Activated gamma-delta T cell treated with Interleukin-2 at 50 U/mL for 16 hours (primary cell): ENCODE results near the gene MLC1.
"Not testable (repeated sequence)": the region's sequence is repeated elsewhere in the genome, so short reads cannot be mapped to it uniquely, and the experiment has no call there.

Experiments used
- DNase-seq: peaks from one replicate; pipeline ENCODE4 v3.0.0-alpha.2; 2020

Gene MLC1

DNA sequence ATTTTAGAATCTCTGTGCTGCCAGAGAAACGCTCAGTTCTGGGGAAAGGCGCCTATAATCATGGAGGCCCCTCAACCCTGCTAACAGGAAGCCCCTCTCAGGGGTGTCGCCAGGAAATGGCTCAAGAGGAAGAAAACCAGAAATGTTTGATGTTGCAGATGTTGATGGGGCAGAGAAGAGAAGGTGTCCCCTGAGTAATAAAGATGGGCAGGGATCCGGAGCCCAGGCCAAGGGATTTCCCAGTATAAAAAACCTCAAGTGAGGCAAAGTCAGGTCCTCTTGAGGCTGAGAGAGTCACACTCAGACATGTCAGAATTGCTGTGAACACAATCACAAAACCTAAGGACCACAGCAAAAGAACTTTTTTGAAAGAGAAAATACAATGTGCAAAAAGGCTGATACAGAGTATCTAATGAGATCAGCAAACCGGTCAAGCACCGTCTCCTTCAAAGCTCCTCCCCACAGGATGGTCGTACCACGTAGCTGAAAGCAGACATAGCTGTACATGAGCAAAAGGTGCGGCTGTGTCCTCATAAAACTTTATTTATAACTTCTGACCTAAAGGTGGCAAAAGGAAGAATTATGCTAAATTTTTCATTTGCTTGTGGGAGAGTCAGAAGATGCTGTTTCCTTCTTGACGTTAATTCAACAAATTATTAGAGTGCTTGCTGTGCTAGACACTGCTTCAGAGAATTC, 16.8 kb upstream of the MLC1 start:
- DNase-seq: no peak

DNA sequence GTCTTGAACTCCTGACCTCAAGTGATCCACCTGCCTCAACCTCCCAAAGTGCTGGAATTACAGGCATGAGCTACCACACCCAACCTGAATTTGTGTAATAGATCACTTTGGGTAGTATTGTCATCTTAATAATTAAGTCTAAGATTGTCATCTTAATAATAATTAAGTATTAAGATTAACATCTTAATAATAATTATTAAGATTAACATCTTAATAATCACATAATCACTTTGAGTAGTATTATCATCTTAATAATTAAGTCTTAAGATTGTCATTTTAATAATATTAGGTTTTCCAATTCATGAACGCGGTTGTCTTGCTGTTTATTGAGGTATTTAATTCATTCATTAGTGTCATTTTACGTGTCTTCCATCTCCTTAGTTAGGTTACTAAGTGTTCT, 12.8 kb upstream of the MLC1 start:
- DNase-seq: no peak

DNA sequence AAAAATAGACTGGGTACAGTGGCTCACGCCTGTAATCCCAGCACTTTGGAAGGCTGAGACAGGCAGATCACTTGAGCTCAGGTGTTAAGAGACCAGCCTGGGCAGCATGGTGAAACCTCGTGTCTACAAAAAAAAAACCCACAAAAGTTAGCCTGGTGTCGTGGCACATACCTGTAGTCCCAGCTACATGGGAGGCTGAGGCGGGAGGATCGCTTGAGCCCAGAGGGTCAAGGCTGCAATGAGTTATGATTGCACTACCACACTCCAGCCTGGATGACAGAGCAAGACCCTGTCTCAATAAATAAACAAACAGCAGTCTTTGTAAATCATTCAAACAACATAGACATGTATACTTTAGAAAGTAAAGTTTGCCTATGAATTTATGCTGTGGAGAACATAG, 7.1 kb upstream of the MLC1 start:
- DNase-seq: no peak

DNA sequence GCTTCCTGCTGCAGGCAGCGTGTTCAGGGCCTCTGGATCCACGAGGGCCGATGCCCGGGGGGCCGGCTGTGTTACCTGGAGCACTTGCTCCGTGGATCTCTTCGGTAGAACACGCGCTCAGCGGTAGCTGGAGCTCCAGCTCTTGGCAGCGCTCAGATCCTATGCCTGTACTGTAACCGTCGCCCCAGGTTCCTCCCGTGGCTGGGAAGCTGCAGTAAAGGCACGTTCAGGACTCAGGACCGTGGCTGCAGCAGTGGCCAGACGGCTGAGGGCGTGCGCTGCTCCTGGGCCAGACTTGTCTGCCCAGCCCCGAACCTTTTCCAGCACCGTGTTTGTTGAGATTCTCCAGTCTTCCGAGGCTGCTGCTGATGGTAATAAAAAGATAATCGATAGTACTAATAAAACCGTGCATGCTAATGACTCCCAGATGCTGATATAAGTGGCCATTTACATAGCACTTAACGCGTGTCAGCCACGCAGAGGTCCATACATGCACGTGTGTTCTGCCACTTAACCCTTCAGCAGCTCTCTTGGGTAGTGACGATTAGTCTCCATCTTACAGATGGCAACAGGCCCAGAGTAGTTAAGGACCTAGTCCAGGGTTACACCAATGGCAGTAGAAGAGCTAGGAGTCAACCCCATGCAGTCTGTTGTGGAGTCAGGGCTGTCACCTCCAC, 6.0 kb upstream of the MLC1 start:
- DNase-seq: no peak

DNA sequence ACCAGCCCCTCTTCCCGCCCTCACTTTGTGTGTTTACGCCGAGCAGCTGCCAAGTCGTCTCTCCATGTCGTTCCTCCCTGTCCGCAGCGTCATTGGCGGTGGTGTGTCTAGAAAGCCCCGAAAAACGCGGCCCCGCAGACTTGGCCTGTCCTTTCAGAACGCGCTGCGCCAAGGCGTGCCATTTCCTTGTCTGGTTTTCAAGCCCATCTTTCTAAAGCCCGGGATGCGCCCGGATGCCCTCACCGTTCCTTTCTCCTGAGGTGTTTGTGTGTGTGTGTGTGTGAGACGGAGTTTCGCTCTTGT, 5.1 kb upstream of the MLC1 start:
- no peak for DNase-seq

DNA sequence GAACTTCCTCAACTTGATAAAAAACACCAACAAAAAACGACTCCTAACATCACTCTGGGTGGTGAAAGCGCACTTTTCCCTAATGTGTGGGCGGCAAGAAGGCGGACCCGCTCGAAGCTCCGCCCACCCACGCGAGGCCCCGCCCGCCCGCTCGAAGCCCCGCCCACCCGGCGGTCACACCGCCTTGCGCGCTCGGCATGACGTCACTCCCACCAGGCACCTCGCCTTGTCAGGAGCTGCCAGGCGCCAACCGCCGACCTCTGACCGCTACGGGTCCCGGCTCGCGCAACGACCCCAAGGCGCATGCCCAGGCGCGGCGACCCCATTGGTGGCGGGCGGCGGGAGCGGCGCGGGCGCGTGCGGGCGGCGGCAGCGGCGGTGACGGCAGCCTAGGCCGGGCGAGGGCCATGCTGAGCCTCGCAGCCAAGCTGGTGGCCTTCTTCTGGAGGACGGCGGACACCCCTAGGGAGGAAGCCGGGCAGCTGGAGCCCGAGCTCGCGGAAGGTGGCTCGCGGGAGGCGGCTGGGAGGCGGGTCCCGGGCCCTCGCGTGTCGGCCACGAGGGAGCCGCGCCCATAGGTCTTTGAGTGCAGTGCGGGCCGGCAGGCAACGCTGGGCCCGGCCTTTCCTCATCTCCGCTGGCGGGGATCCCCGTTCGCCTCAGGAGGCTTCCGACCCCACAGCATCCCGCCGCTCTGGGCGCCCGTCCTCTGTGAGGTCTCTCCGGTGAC, 4.6 kb upstream of the MLC1 start, which contains the start of gene MOV10L1:
Gene MOV10L1, plus strand, starts transcription at position 325 of the 730 bp plus-strand sequence. Its CDS starts 83 bp downstream, at position 408.
- no peak for DNase-seq

DNA sequence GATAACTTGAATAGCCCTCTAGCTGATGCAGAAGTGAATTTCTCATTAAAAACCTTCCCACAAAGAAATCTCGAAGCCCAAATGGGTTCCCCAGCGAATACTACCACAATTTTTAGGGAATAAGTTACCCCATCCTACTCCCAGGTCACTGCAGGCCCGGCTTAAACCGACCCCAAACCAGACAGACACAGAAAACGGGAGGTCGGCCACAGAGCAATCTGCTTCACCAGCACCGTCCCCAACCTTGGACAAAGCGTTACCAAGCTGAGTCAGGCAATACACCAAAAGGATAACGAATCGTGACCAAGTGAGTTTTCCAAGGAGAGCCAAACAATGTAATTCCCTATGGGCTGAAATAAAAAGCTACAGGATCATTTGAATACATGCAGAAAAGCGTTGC, 4.0 kb upstream of the MLC1 start:
- no peak for DNase-seq

GRCh38 chr22:50088096-50088495, 2.9 kb upstream of the MLC1 start:
- DNase-seq: no peak

GRCh38 chr22:50087646-50088045, 2.4 kb upstream of the MLC1 start:
- no peak for DNase-seq

- DNase-seq: not testable (repeated sequence)
Measured at GRCh38 chr22:50086975-50087374, 1.7 kb upstream of the MLC1 start.

DNA sequence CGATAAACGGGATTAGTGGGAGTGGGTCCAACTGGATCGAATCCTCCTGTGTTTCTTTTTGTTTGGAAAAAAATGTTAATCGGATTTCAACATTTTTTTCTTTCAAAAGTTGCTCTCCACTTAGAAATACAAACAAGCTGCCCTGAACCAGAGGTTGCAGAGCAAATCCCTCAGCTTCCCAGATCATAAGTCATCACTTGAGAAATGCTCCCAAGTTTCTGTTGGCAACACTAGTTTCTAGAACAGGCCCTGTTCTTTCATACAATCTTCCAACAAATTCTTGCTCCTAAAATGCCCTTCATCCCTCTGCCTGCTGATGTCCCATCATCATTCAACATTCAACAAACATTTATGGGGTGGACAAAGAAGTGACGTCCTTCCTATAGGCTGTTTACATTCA, 1.3 kb upstream of the MLC1 start:
- DNase-seq: no peak

- no peak for DNase-seq
Measured at GRCh38 chr22:50084614-50085021, 608 bp downstream of the MLC1 start.

- no peak for DNase-seq
Measured at GRCh38 chr22:50084080-50084477, 1.1 kb downstream of the MLC1 start.

DNA sequence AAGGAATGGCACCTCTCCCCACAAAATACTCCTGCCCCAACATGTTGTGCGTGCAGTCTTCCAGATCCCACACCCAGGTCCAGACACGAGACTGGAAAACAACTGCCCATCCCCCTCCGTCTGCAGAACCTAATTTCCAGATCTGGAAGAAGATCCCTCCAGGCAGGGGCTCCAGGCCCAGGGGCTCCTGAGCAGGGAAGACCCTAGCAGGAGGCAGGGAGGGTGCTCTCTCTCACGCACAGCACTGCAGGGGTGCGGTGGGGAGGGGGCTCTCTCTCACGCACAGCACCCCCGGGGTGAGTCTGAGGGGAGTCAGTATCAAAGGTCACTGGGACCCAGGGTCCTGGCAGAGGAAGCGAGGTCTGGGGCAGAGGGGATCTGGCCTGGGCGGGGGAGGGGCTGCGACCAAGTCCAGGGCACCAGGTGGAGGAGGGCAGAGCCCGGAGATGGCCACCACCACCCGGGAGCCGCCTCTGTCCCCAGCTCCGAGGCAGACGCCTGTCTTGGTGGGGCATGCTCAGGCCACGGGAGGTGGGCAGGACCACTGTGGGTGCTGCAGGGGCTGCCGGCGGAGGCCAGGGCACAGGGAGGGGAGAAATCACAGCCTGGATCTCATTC, 1.7 kb downstream of the MLC1 start:
- no peak for DNase-seq

DNA sequence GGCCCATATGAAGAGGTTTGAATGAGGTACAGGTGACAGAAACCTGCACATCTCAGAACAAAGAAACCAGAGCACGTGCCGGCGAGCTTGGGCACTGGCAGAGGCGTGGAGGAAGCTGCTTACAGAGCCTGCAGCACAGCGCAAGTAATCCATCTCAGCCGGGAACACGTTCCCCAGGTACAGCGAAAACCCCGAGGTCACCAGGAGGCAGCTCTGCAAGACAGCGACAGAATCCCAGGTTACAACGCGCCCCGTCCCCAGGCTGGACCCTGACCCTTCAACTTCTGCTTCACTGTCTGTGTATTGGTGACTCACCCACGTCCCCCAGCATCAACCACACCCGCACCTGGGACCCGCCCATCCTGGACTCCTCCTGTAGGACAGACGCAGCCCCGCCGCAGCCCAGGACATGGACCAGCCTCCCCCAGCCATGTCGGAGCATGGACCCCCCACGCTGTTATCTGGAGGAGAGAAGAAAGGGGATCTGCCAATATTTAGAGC, 2.2 kb downstream of the MLC1 start:
- no peak for DNase-seq

DNA sequence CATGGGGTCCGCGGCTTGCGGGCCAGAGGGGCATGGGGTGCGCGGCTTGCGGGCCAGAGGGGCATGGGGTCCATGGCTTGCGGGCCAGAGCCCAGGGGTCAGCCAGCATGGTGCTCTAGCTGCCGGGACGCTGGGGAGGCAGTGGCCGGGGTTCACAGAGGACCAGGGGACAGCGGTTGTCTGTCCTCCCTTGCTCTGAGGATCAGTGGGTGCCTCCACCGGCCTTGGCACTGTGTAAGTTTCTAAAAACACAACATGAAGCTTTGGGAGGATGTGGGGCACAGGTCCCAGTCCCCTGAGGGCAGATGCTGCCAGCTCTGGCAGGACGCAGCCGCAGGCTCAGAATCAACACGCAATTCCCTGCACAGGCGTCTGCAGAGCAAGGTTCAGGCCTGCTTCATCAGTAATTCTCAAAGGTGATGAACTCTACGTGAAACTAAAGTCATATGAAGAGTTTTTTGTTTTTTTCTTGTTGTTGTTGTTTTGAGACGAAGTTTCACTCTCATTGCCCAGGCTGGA, 3.0 kb downstream of the MLC1 start:
- no peak for DNase-seq

DNA sequence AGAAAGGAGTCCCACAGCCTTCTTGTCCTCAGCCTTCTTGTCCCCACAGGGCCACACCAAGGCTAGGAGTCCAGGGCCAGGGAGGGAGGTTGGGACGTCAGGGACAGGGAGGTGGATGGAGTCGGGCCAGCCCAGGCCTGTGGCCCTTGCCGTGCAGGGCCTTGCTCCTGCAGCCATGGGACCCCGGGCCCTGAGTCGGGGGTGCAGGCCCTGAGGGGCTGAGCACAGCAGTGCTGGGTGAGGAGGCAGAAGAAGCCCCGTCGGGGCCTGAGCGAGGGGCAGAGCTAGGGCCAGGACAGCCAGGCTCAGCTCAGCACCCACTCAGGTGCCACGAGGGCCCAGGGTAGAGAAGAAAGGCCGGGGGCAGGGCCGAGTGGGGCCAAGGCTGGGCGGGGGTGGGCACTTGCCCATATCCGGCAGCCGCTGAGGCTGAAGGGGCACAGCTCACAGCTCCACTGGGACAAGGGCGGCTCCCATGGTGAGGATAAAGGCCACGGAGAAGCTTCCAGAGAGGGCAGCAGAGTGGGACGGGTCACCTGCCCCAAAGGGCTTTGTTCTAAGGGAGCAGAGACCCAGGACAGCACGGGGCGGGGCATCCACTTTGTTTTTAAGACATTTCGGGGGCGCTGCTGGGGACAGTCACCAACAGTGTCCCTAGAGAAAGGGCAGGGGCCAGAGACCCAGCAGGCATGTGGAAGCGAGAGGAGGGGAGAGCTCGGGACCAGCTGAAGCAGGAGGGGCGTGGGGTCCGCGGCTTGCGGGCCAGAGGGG, 3.6 kb downstream of the MLC1 start:
- no peak for DNase-seq

DNA sequence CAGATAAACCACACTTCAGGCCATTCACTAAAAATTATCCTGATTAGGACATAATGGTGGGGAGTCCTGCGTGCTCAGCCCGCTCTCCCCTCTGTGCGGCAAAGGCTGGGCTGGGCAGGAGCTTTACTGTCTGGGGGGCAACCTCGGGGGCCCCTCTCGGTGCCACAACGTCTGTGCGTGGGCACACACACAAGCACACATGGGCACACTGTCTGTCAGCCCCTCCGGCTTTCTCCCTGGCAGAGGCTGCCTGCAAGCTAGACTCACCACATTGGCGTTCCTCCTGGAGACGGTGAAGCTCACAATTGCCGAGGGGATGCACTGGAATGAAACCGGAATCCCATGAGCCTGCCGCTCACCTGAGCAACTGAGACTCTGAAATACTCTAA, 5.2 kb downstream of the MLC1 start:
- DNase-seq: no peak

GRCh38 chr22:50078761-50079160, 6.5 kb downstream of the MLC1 start:
- DNase-seq: no peak

DNA sequence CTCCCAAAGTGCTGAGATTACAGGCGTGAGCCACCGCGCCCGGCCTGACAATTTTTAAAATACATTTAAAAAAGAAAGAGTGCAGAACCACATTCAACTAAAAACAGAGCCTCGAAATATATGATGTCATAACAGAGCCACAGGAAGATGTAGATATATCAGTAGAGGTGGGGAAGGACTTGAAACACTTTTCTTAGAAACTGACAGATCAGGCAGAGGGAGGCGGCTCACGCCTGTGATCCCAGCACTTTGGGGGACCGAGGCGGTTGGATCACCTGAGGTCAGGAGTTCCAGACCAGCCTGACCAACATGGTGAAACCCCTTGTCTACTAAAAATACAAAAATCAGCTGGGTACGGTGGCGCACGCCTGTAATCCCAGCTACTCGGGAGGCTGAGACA, 7.0 kb downstream of the MLC1 start:
- no peak for DNase-seq

GRCh38 chr22:50076646-50077535, 8.3 kb downstream of the MLC1 start:
- no peak for DNase-seq
